ENCODE data around the gene ZNF668. TPM values are rescaled to one million over a fixed set of nuclear protein-coding genes. Genes with fewer than 3 reads are reported as not detected.

The ZNF668 gene
- total and polyA plus RNA-seq, 2 of the 8 experiments (the other 6 are each of a cell fraction or from before 2014, with no cell fraction given): 14.0 to 14.3 TPM

- Histone ChIP-seq H4K8ac (ENCODE audit: extremely low read depth, insufficient read depth, low read length) (no peak overlapping the region), H3K56ac (replicated peaks; ENCODE audit: insufficient read length, low read depth, low read length) (no peak overlapping the region), H3K23ac (ENCODE audit: insufficient read length) (no peak overlapping the region), H4K5ac (ENCODE audit: insufficient read length, low read depth, low read length) (no peak overlapping the region), H3K4me2 (ENCODE audit: insufficient read depth in 1 of 2, low read depth in 2 of 2, low read length in 2 of 2) (no peak overlapping the region), H3K79me2 (ENCODE audit: control insufficient read depth in 1 of 2, insufficient read depth in 2 of 2, low read length in 2 of 2) (peaks cover 0 to 2% of the 10 kb centered on the region in 2 experiments; a peak in 1 of 4 replicates), H3K23me2 (ENCODE audit: low read depth, low read length) (no peaks in the 10 kb centered on the region), H2BK5ac (ENCODE audit: low read depth, low read length) (no peak overlapping the region), H3K79me1 (ENCODE audit: low read depth, low read length) (peaks cover 9% of the 10 kb centered on the region), H3K4me3 (ENCODE audit: extremely low read depth in 1 of 4, insufficient read depth in 2 of 4, low read depth in 3 of 4, low read length in 4 of 4) (no peak overlapping the region), H2BK12ac (ENCODE audit: low read depth, low read length) (no peak overlapping the region), H4K91ac (replicated peaks; ENCODE audit: insufficient read length, low read length) (no peak overlapping the region), H3K14ac (ENCODE audit: insufficient read length) (no peak overlapping the region), H3K27ac (ENCODE audit: low read depth, low read length) (no peak overlapping the region), H3K36me3 (ENCODE audit: control insufficient read depth in 2 of 4, insufficient read depth in 4 of 4, low read length in 3 of 4) (peaks cover 0 to 18% (median 6%) of the 10 kb centered on the region in 4 experiments; a peak in 5 of 8 replicates), H2AFZ (ENCODE audit: low read length) (no peak overlapping the region), H3K9ac (replicated peaks in 1 of 4; ENCODE audit: extremely low read depth in 1 of 4, low read depth in 3 of 4, low read length in 3 of 4) (no peak overlapping the region), H3K4ac (replicated peaks; ENCODE audit: insufficient read length, low read depth, low read length) (no peak overlapping the region), H3K27me3 (replicated peaks in 1 of 4; ENCODE audit: control insufficient read depth in 3 of 4, extremely low read depth in 1 of 4, insufficient read depth in 3 of 4, low read length in 3 of 4) (no peaks in the 10 kb centered on the region), H2BK15ac (ENCODE audit: low read length) (no peak overlapping the region), H3K9me3 (ENCODE audit: insufficient read depth in 2 of 2, low read depth in 1 of 2, low read length in 1 of 2) (no peaks in the 10 kb centered on the region), H3K18ac (ENCODE audit: extremely low read depth, low read length) (no peak overlapping the region), H3K4me1 (replicated peaks in 1 of 4; ENCODE audit: control insufficient read depth in 3 of 4, insufficient read depth in 4 of 4, low read length in 3 of 4) (no peaks in the 10 kb centered on the region), H2AK5ac (ENCODE audit: low read depth, low read length) (no peak overlapping the region), H4K20me1 (replicated peaks in 1 of 2; ENCODE audit: control insufficient read depth in 1 of 2, insufficient read depth in 2 of 2, low read length in 2 of 2) (peaks cover 8 to 22% of the 10 kb centered on the region in 2 experiments), H2BK20ac (ENCODE audit: low read length) (no peak overlapping the region), H2BK120ac (replicated peaks; ENCODE audit: low read depth, low read length) (no peak overlapping the region)
- FAIRE-seq (no peak), DNase-seq (ENCODE audit: low read depth in 1 of 2, low spot score in 2 of 2) (no peak)
- ChIA-PET CTCF (ENCODE audit: partially characterized antibody) (interaction anchor here (1.2 to 3.0 kb wide), 2 partner anchors 8 to 73 kb away, joined by 3 to 14 read pairs; no protein-coding TSS in a partner anchor), POLR2A (ENCODE audit: partially characterized antibody) (interaction anchor here (1.1 to 1.9 kb wide), 4 partner anchors 10 to 97 kb away, joined by 3 to 6 read pairs (median 4); no protein-coding TSS in a partner anchor)
- 88% methylated on average over 8 of the region's 8 CpGs; no CpG with 5 or more reads in 1 of the 2 experiments for WGBS, 2 experiments (ENCODE audit: extremely low coverage in 1 of 2, insufficient coverage in 1 of 2, insufficient read length in 1 of 2, insufficient replicate concordance in 2 of 2, low coverage in 1 of 2, low lambda C conversion rate in 2 of 2, missing lambda C conversion rate in 1 of 2)
- TF ChIP-seq ZNF274 (IDR thresholded peaks at IDR 0.05; ENCODE audit: borderline replicate concordance, extremely low read depth, low read length) (no peak), HDAC6 (IDR thresholded peaks at IDR 0.05; ENCODE audit: low read depth, low read length) (no peak), TAF7 (optimal IDR thresholded peaks at IDR 0.05; ENCODE audit: borderline replicate concordance, low read depth, low read length) (no peak), NRF1 (IDR thresholded peaks at IDR 0.05; ENCODE audit: low read depth, low read length) (no peak), ASH2L (IDR thresholded peaks at IDR 0.05; ENCODE audit: low read length) (no peak), GTF2F1 (IDR thresholded peaks at IDR 0.05; ENCODE audit: borderline replicate concordance, low read depth, low read length) (no peak), RXRA (IDR thresholded peaks at IDR 0.05; ENCODE audit: insufficient read depth, low read depth, low read length) (no peak), TCF12 (IDR thresholded peaks at IDR 0.05; ENCODE audit: low read depth, low read length) (no peak), POLR2AphosphoS5 (IDR thresholded peaks at IDR 0.05; ENCODE audit: low read depth, low read length) (no peak), SAP30 (IDR thresholded peaks at IDR 0.05; ENCODE audit: insufficient read depth, insufficient replicate concordance, low read length) (no peak), CTBP2 (IDR thresholded peaks at IDR 0.05; ENCODE audit: borderline replicate concordance, insufficient read depth, insufficient read length, low read length) (no peak), RBBP5 (IDR thresholded peaks at IDR 0.05; ENCODE audit: borderline replicate concordance, low read depth, low read length) (no peak), JUND (IDR thresholded peaks at IDR 0.05; ENCODE audit: low read length) (no peak), POU5F1 (IDR thresholded peaks at IDR 0.05; ENCODE audit: low read depth, low read length) (no peak)
Measured at GRCh38 chr16:31087481-31087880, 13.4 kb upstream of the ZNF668 start.
